Activated CD4-positive, alpha-beta T cell treated with anti-CD3 and anti-CD28 coated beads, Interleukin-2, amount 50 U/mL, for 16 hours (primary cell): ENCODE data around the gene PJA2.
"Not testable (repeated sequence)": the region's sequence is repeated elsewhere in the genome, so short reads cannot be mapped to it uniquely, and the experiment has no call there.

Source experiments
- DNase-seq: peaks from one replicate; pipeline ENCODE4 v3.0.0-alpha.2; 2020

PJA2 gene, protein sequence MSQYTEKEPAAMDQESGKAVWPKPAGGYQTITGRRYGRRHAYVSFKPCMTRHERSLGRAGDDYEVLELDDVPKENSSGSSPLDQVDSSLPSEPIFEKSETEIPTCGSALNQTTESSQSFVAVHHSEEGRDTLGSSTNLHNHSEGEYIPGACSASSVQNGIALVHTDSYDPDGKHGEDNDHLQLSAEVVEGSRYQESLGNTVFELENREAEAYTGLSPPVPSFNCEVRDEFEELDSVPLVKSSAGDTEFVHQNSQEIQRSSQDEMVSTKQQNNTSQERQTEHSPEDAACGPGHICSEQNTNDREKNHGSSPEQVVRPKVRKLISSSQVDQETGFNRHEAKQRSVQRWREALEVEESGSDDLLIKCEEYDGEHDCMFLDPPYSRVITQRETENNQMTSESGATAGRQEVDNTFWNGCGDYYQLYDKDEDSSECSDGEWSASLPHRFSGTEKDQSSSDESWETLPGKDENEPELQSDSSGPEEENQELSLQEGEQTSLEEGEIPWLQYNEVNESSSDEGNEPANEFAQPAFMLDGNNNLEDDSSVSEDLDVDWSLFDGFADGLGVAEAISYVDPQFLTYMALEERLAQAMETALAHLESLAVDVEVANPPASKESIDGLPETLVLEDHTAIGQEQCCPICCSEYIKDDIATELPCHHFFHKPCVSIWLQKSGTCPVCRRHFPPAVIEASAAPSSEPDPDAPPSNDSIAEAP

GRCh38 chr5:109409844-109410388 is at the start of gene PJA2:
PJA2 (minus strand) TSS chr5:109409974; CDS start chr5:109383433, 26,541 bp downstream.
- peak; percentile 98 for DNase-seq

DNA sequence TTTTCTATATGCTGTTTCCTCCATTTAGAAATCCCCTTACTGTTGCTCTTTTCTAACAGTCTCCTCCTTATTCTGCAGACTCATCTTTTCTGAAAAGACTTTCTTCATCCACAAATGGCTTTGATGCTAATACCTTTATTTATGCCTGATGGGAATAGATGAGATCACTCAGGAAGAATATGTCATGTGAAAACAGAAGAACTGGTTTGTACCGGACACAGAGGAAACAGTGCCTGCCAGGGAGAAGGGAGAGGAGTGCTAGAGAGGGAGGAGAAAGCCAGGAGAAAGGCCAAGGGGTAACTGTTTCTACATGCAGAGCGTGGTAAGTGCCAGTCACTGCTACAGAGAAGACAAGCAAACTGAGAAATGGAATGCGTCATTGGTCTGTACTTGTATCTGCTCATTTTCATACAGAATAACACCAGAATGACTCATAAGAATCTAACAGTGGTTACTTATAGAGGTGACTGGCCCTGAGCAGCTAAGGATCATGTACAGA is 45.9 kb upstream of the PJA2 start:
- peak; percentile 77 for DNase-seq

DNA sequence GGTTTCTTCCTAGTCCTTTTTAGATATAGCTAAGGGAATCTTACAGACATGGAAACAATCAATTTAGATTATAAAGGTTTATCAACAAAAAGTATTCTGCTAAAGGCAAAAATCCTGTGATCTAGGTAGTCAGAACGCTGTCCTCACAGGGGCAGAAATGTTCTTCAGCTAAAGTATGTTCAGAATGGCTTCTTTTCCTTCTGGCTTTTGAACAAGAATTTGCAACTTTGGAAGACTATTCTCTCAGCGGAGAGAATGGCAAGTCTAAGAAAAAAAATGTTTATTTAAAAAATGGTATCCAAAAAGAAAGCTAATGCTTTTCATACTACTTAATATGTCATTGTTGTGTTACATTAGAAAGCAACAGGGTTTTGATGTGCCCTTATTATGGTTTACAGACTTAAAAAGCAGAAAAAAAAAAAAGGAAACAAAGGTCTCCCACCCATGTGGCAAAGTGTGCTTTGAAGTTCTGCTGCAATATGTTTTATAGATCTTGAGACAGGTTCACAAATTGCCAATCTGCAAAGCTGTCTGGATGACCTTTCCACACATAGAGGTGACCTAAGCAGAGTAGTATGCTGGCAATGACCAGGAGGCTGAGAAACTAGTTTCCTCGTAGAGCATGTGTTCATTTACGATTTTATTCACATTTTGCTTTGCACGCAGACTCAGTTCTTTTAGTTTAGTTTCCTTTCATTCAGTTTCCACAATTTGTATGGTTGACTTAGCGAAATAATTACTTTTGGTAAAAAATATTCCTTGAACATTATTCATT is 45.1 kb upstream of the PJA2 start:
- no peak for DNase-seq

GRCh38 chr5:109453251-109453650 is 43.5 kb upstream of the PJA2 start:
- DNase-seq: no peak

- no peak for DNase-seq
Measured at GRCh38 chr5:109452661-109453060, 42.9 kb upstream of the PJA2 start.

DNA sequence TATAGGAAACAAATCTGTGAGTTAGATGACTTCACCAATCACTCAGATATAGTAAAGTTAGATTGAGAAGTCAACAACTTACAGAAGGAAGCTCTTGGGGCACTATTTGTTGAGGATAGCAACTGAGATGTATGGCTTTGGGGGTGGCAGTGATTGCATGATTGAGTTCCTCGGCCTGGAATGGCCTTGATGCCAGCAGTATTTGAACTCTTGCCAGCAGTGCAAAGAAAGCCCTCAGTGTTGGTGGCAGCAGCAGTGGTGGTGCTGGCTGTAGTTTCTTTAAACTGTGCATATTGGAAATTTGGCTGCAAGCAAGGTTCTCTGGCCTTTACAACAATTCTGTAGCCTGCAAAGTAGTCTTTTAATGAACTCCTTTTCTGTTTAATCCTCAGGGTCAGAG is 41.4 kb upstream of the PJA2 start:
- no peak for DNase-seq

GRCh38 chr5:109450129-109450877 is 40.5 kb upstream of the PJA2 start:
- DNase-seq: no peak

- no peak for DNase-seq
Measured at GRCh38 chr5:109448838-109449237, 39.1 kb upstream of the PJA2 start.

GRCh38 chr5:109439590-109439989 is 29.8 kb upstream of the PJA2 start:
- DNase-seq: no peak

- DNase-seq: no peak
Measured at GRCh38 chr5:109426075-109426474, 16.3 kb upstream of the PJA2 start.

DNA sequence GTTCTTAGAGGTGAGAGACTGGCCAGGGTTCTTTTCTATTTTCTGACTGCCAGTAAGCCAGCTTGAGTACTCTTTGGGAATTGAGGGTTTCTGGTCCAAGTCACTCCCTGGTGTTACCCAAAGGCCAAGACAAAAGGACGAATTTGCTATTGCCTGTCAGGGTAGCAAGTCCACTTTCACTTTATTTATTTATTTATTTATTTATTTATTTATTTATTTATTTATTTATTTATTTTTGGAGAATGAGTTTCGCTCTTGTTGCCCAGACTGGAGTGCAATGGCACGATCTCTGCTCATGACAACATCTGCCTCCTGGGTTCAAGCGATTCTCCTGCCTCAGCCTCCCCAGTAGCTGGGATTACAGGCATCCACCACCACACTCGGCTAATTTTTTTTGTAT is 15.7 kb upstream of the PJA2 start:
- not testable (repeated sequence) for DNase-seq

GRCh38 chr5:109421956-109422355 is 12.2 kb upstream of the PJA2 start:
- DNase-seq: no peak

- no peak for DNase-seq
Measured at GRCh38 chr5:109418712-109419352, 9.1 kb upstream of the PJA2 start.

DNA sequence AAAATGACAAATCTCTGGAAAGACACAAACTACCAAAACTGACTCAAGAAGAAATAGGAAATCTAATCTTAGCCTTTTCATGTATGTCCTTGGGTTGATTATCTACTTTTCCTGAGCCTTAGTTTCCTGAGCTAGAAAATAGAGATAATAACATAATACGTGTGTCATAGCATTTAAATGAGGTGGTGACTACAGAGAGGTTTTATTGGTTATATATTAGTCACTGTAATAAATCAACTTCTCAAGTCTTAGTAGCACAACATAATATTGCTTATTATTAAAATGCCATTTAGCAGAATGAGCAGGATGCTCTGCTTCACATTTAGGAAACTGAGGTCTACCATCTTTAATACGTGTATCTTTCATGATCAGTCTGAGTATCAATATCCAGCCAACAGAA is 7.1 kb upstream of the PJA2 start:
- no peak for DNase-seq

DNA sequence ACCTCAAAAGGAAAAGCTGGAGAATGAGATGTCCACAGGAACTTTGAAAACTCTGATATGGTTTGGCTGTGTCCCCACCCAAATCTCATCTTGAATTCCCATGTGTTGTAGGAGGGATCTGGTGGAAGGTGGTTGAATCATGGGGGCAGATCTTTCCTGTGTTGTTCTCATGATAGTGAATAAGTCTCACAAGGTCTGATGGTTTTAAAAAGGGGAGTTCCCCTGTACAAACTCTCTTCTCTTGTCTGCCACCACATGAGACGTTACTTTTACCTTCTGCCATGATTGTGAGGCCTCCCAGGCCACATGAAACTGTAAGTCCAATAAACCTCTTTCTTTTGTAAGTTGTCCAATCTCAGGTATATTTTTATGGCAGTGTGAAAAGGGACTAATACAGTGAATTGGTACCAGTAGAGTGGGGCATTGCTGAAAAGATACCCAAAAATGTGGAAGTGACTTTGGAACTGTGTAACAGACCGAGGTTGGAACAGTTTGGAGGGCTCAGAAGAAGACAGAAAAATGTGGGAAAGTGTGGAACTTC is 4.2 kb upstream of the PJA2 start:
- not testable (repeated sequence) for DNase-seq

- no peak for DNase-seq
Measured at GRCh38 chr5:109413458-109413857, 3.7 kb upstream of the PJA2 start.

- DNase-seq: no peak
Measured at GRCh38 chr5:109412981-109413402, 3.2 kb upstream of the PJA2 start.

DNA sequence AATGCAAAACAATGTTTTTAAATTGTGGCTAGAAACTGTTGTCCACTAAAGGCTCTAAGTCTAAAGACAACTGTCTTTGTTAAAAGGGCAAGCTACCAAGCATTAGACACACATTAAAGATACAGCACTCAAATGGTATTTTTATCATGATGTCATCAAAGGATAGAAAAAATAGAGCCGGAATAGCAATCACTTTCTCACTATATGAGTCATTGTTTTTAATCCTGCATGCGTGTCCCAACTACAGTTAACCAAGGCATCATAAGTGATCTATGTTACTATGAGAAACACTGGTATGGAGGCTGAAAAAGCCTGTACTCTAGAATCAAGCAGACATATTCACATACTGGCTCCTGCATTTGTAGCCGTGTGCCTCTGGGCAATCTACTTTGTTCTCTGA is 1.9 kb upstream of the PJA2 start:
- DNase-seq: peak; percentile 33

DNA sequence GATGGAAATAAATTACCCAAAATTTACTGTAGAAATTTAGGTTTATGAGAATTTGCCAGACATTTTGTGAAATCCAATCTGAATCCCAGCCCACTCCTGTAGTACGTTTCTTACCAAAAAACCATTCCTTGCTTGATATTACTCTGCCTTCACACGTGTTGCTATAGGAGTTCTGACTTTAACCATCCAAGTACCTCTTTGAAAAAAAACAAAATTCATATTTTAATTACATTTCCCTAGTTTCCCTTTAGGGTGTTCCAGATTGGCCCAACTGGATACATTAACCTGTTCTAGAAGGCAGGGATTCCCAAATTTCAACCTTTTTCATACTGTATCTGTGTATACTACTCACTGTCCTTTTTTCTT is 1.4 kb upstream of the PJA2 start:
- DNase-seq: no peak

DNA sequence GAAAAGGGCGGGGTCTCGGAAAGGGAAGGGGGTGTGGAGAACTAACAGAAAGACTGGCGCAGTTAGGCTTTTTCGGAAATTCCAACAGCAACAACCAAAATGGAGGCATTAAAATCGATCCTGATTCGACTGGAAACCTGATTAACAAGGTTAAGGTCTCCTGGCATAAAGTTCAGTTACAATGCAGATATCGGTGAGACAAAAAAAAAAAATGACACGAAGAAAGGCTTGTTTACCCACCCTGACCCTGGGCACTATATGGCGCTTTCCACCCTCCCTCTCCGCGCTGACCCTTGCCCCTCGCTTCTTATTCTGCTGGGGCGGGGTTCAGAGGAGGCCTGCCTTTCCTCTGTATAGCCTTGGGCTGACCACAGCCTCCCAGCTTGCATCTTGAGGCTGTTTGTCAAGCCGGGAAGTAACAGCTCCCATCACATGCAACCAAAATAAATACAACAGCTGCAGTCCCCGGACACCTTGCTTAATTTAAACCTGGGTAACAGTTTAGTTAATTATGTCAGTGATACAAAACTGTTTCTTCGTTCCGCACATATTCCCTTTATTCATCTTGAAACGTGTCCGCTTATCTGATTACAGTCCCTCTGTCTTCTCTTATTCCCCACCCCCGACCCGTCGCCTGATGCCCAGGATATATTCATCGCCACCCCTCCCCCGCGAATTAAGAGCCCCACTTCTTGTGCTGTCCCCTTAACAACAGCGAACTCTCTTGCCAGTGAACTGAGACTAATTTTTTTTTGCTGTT is 795 bp upstream of the PJA2 start:
- peak; percentile 50 for DNase-seq
